ENCODE data around the gene POLE3. TPM values are rescaled to one million over a fixed set of nuclear protein-coding genes. Genes with fewer than 3 reads are reported as not detected.
A peak's percentile ranks its signal among the peaks of the same experiment; 100 is the strongest.
"Not testable (repeated sequence)": the region's sequence is repeated elsewhere in the genome, so short reads cannot be mapped to it uniquely, and the experiment has no call there.

POLE3 gene
- total RNA-seq, 1 donor: 49.7 TPM

DNA sequence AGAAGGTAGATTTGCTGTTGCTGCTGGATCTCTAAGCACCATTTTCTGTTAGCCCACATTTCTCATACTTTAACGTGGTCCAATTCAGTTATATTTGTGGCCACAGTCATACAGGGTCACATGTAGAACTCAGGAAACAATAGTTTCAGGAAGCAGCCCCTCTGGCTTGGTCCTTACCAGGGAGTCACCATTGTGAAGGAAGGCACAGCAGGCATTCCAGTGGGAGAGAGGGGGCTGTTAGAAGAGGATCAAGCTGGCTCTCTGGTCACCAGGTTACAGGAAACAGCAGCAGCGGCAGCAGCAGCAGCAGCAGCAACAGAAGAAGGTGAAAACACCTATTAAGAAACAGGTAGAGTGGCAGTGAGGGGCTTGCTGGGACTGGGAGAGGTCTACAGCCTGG is 14.6 kb upstream of the POLE3 start:
- TF ChIP-seq, protein P1, sequence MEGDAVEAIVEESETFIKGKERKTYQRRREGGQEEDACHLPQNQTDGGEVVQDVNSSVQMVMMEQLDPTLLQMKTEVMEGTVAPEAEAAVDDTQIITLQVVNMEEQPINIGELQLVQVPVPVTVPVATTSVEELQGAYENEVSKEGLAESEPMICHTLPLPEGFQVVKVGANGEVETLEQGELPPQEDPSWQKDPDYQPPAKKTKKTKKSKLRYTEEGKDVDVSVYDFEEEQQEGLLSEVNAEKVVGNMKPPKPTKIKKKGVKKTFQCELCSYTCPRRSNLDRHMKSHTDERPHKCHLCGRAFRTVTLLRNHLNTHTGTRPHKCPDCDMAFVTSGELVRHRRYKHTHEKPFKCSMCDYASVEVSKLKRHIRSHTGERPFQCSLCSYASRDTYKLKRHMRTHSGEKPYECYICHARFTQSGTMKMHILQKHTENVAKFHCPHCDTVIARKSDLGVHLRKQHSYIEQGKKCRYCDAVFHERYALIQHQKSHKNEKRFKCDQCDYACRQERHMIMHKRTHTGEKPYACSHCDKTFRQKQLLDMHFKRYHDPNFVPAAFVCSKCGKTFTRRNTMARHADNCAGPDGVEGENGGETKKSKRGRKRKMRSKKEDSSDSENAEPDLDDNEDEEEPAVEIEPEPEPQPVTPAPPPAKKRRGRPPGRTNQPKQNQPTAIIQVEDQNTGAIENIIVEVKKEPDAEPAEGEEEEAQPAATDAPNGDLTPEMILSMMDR (IDR thresholded peaks at IDR 0.05; ENCODE audit: insufficient read depth, low read length): no peak
- no peak for DNase-seq (ENCODE audit: low read depth)
- H3K4me3 ChIP-seq (ENCODE audit: low read depth, low read length): no peak overlapping the region

DNA sequence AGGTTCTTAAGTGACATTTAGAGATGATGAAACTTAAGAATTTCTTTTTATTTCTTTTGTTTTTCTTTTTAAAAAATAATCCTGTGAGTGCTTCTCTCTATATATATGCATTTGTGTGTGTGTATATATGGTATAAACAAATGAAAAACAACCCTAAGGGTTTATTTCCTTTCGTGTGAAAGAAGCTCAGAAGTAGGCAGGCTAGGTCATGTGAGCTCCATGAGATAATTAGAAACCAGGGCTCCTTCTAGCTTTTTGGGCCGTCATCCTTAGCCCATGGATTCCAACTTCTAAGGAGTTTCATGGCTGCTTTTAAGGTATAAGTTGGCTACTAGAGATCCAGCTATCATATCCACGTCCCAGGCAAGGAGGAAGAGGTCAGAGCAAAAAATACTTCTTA is 11.3 kb upstream of the POLE3 start:
- H3K4me3 ChIP-seq (ENCODE audit: low read depth, low read length): no peak overlapping the region
- no peak for DNase-seq (ENCODE audit: low read depth)
- TF ChIP-seq, protein P1 (IDR thresholded peaks at IDR 0.05; ENCODE audit: insufficient read depth, low read length): no peak

DNA sequence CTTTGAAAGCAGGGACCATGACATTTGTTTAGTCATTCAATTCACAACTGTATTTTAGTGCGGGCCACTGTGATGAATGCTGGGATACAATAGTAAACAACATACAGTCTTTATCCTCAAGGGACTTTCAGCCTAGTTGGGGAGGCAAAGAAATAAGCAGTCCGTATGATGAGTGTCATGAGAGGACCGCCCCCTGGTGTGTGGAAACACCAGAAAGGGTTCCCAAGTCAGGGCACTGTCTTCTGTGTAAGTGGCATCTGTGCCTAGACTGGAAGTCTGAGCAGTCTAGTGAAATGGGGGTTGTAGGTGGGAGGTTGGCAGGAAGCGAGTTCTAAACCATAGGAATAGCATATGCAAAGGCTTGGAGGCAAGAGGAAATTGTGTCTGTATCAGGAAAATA is 6.9 kb upstream of the POLE3 start:
- DNase-seq (ENCODE audit: low read depth): no peak
- TF ChIP-seq, protein P1 (IDR thresholded peaks at IDR 0.05; ENCODE audit: insufficient read depth, low read length): no peak
- H3K4me3 ChIP-seq (ENCODE audit: low read depth, low read length): no peak overlapping the region

DNA sequence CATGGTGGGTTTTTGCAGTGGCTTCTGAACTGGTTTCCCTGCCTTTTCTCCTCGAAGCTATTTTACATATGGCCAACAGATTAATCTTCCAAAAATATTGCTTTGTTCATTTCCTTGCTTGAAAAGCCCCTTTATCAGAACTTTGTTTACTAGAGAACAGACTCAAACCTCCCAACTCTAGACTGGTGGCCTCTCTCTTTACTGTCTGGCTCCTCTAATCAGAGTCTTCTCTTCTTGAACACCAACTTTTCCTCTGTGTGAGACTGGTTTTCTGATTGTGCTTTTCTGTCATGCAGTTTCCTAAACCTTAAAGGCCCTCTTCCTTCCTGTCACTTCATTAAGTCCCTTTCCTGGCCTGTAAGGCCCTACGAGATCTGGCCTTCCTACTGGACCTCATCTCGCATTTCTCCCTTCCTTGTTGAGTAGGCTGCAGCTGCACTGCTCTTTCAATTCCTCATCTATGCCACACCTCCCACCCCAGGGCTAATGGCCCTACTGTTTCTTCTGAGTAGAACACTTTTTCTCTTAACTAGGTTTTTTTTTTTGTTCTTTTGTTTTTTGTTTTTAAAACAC is 5.8 kb upstream of the POLE3 start:
- H3K4me3 ChIP-seq (ENCODE audit: low read depth, low read length): no peak overlapping the region
- TF ChIP-seq, protein P1 (IDR thresholded peaks at IDR 0.05; ENCODE audit: insufficient read depth, low read length): no peak
- no peak for DNase-seq (ENCODE audit: low read depth)

DNA sequence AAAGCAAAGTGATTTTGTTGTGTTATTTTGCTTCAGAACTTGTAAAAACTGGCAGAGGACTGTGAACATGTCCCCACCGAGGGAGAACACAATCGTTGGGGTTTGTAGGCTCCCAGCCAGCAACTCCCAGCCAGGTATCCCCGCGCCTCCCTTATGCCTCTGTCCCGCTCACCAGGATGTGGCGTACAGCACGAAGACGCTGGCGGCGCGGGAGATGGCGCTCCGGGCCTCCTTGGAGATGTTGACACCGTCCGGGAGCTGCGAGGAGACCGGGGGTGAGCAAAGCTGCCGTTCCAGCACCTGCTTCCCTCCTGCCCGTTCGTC is 630 bp downstream of the POLE3 start:
- H3K4me3 ChIP-seq (ENCODE audit: low read depth, low read length): peak overlapping the region; percentile 98
- TF ChIP-seq, protein P1 (IDR thresholded peaks at IDR 0.05; ENCODE audit: insufficient read depth, low read length): no peak
- no peak for DNase-seq (ENCODE audit: low read depth)

DNA sequence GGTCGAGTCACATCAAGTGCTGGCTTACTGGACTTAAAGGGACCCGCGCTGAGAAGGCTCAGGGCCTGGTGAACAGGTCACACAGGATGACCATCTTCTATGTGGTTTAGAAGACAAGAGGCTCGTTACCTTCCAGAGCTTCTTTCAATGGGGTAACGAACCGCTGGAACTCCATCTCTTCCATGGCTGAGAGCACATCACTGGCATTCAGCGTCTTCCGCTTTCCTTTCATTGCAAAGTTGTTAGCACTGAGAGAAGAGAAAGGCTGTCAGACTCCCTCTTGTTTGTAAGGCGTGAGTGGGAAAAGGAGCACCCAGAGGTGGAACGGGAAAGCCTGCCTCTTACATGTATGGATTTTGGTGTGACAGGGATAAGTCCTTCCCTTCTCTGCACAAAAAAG is 994 bp downstream of the POLE3 start:
- H3K4me3 ChIP-seq (ENCODE audit: low read depth, low read length): peak overlapping the region; percentile 98
- TF ChIP-seq, protein P1 (IDR thresholded peaks at IDR 0.05; ENCODE audit: insufficient read depth, low read length): no peak
- no peak for DNase-seq (ENCODE audit: low read depth)

DNA sequence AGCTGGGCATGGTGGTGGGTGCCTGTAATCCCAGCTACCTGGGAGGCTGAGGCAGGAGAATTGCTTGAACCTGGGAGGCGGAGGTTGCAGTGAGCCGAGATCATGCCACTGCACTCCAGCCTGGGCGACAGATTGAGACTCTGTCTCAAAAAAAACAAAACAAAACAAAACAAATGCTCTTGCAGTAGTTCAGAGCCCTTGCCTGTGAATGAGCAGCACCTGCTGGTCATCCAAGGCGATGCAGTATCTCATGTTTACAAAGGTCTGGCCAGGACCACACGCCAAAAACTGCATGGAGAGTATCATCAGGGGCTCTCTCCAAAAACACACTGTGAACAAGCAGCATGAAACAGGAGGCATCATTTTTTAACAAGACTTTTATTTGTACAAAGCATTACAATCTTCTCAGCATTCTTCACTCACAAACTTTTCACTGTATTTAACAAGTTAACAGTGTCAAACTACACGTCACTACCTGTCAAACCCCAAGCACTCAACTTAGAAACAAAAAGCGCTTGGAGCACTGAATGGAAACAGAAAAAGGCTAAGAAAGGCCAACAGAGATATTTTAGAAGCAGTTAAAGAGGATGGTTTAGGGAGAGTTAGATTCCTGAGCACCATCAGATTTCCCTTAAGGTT is 3.5 kb downstream of the POLE3 start:
- H3K4me3 ChIP-seq (ENCODE audit: low read depth, low read length): not testable (repeated sequence)
- DNase-seq (ENCODE audit: low read depth): peak; percentile 82
- TF ChIP-seq, protein P1 (IDR thresholded peaks at IDR 0.05; ENCODE audit: insufficient read depth, low read length): peak; percentile 89

DNA sequence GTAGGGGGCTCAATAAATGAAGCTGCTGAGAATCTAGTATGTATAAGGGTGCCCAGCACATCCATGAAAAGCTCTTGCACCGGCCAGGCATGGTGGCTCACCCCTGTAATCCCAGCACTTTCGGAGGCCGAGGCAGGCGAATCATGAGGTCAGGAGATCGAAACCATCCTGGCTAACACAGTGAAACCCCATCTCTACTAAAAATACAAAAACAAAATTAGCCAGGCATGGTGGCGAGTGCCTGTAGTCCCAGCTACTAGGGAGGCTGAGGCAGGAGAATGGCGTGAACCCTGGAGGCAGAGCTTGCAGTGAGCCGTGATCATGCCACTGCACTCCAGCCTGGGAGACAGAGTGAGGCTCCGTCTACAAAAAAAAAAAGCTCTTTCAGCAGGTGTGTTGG is 4.1 kb downstream of the POLE3 start:
- not testable (repeated sequence) for H3K4me3 ChIP-seq (ENCODE audit: low read depth, low read length); DNase-seq (ENCODE audit: low read depth)

Measured in fibroblast of the aortic adventitia (primary cell).